ENCODE measurements around the gene TXNDC5.
"Not testable (repeated sequence)": the region's sequence is repeated elsewhere in the genome, so short reads cannot be mapped to it uniquely, and the experiment has no call there.

Gene TXNDC5

GRCh38 chr6:7899101-7899888, 11.3 kb downstream of the TXNDC5 start:
- TF ChIP-seq EZH2 (optimal IDR thresholded peaks at IDR 0.05; ENCODE audit: low read depth, low read length) = no peak
- TF ChIP-seq CTCF (IDR thresholded peaks at IDR 0.05; ENCODE audit: low read length) = peak; percentile 40
- Histone ChIP-seq H3K4me1 (ENCODE audit: low read length) (peaks cover 99% of the 10 kb centered on the region), H3K9me2 (replicated peaks; ENCODE audit: insufficient read depth, low read length) (no peaks in the 10 kb centered on the region), H3K4me2 (ENCODE audit: low read depth, low read length) (peak overlapping the region; percentile 100), H3K4me3 (ENCODE audit: low read length) (peak overlapping the region; percentile 14; the same call in 1 of the 2 replicates), H3F3A (ENCODE audit: insufficient read depth, low read length) (peaks cover 100% of the 10 kb centered on the region), H3K9me3 (replicated peaks; ENCODE audit: insufficient read depth, low read length) (no peaks in the 10 kb centered on the region), H3K9ac (ENCODE audit: low read length) (peak overlapping the region; percentile 100), H2AFZ (ENCODE audit: low read length) (no peak overlapping the region), H4K20me1 (ENCODE audit: insufficient read depth, low read length) (no peaks in the 10 kb centered on the region), H3K79me2 (ENCODE audit: low read length) (peaks cover 97% of the 10 kb centered on the region), H3K36me3 (replicated peaks; ENCODE audit: insufficient read depth, low read length) (peaks cover 46% of the 10 kb centered on the region), H3K27ac (ENCODE audit: low read length) (peak overlapping the region; percentile 100), H3K27me3 (replicated peaks; ENCODE audit: insufficient read depth, low read length) (no peaks in the 10 kb centered on the region)
- peak; percentile 71 for DNase-seq

GRCh38 chr6:7898193-7898586, 12.4 kb downstream of the TXNDC5 start:
- H3K4me3 ChIP-seq (ENCODE audit: low read length); H2AFZ ChIP-seq (ENCODE audit: low read length); H3K27me3 ChIP-seq (replicated peaks; ENCODE audit: insufficient read depth, low read length); H4K20me1 ChIP-seq (ENCODE audit: insufficient read depth, low read length); H3K9me2 ChIP-seq (replicated peaks; ENCODE audit: insufficient read depth, low read length); H3K9me3 ChIP-seq (replicated peaks; ENCODE audit: insufficient read depth, low read length): not testable (repeated sequence)
- Histone ChIP-seq H3K79me2 (ENCODE audit: low read length) (peaks cover 97% of the 10 kb centered on the region), H3K27ac (ENCODE audit: low read length) (peak overlapping the region; percentile 100), H3K9ac (ENCODE audit: low read length) (peak overlapping the region; percentile 100), H3F3A (ENCODE audit: insufficient read depth, low read length) (peaks cover 100% of the 10 kb centered on the region), H3K4me1 (ENCODE audit: low read length) (peaks cover 99% of the 10 kb centered on the region), H3K4me2 (ENCODE audit: low read depth, low read length) (peak overlapping the region; percentile 100), H3K36me3 (replicated peaks; ENCODE audit: insufficient read depth, low read length) (peaks cover 47% of the 10 kb centered on the region)
- DNase-seq = peak; percentile 80

- peaks cover 95% of the 10 kb centered on the region for H3K4me1 ChIP-seq (ENCODE audit: low read length)
These were observed 13.0 kb downstream of the TXNDC5 start for GRCh38 chr6:7897461-7898192.

More at GRCh38 chr6:7897461-7898192, 13.0 kb downstream of the TXNDC5 start:
- H3K27ac ChIP-seq (ENCODE audit: low read length) = peak overlapping the region; percentile 100
- no peaks in the 10 kb centered on the region for H3K27me3 ChIP-seq (replicated peaks; ENCODE audit: insufficient read depth, low read length)
- H2AFZ ChIP-seq (ENCODE audit: low read length) = no peak overlapping the region
- TF ChIP-seq EZH2phosphoT487 (IDR thresholded peaks at IDR 0.05; ENCODE audit: low read length) (no peak), CTCF (IDR thresholded peaks at IDR 0.05; ENCODE audit: low read length) (no peak), EZH2 (optimal IDR thresholded peaks at IDR 0.05; ENCODE audit: low read depth, low read length) (no peak)
- H3K9ac ChIP-seq (ENCODE audit: low read length) = peak overlapping the region; percentile 100
- H3K4me2 ChIP-seq (ENCODE audit: low read depth, low read length) = peak overlapping the region; percentile 61
- peak; percentile 91 for DNase-seq
- H3F3A ChIP-seq (ENCODE audit: insufficient read depth, low read length) = peaks cover 100% of the 10 kb centered on the region
- peak overlapping the region; percentile 15 for H3K4me3 ChIP-seq (ENCODE audit: low read length)
- H3K36me3 ChIP-seq (replicated peaks; ENCODE audit: insufficient read depth, low read length) = peaks cover 46% of the 10 kb centered on the region
- no peaks in the 10 kb centered on the region for H3K9me2 ChIP-seq (replicated peaks; ENCODE audit: insufficient read depth, low read length)
- H3K9me3 ChIP-seq (replicated peaks; ENCODE audit: insufficient read depth, low read length) = no peaks in the 10 kb centered on the region
- peaks cover 97% of the 10 kb centered on the region for H3K79me2 ChIP-seq (ENCODE audit: low read length)
- no peaks in the 10 kb centered on the region for H4K20me1 ChIP-seq (ENCODE audit: insufficient read depth, low read length)

Measured in MM.1S (cell line).